ENCODE results near the gene WDR64. TPM values are rescaled to one million over a fixed set of nuclear protein-coding genes. Genes with fewer than 3 reads are reported as not detected.
A peak's percentile ranks its signal among the peaks of the same experiment; 100 is the strongest.

Gene WDR64
- polyA plus RNA-seq, 1 donor (not counting 4 experiments of a cell fraction or from before 2014, with no cell fraction given) = not detected

DNA sequence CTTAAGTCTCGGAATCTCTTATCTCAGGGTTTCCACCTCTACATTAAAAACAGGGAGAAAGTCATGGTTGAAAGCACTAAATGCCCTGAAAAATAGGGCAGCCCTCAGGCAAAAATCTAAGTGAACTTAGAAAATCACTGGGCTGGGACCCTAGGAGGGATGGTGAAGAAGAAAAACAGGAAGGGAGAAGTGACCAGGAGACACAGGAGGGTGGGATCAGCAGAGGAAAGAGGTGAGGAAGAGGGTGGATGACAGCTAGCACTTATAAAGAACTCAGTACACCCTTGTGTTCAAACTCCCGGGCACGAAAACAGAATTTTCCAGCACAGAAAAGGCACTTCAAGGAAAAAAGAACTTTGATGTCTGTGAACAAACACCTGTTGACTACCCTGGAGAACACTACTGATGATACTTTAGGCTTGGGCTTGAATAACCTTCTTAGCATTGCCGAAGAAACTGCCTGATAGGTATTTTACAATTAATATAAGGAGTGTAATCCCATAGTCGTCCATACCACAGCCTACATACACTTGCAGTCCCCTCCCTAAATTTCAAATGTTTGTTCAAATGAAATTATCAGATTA, 13.9 kb upstream of the WDR64 start:
- Histone ChIP-seq H3K27me3 (ENCODE audit: control insufficient read depth, extremely low read depth, insufficient read depth, low read length) (no peaks in the 10 kb centered on the region), H3K27ac (ENCODE audit: control insufficient read depth, insufficient read depth, low read length) (peak overlapping the region; percentile 27), H3K4me2 (ENCODE audit: control insufficient read depth, extremely low read depth, insufficient read depth, low read depth, low read length) (peak overlapping the region; percentile 86), H3K9me3 (ENCODE audit: control insufficient read depth, low read depth, low read length) (no peaks in the 10 kb centered on the region), H2AFZ (ENCODE audit: control insufficient read depth, low read length) (no peak overlapping the region), H4K20me1 (ENCODE audit: control insufficient read depth, extremely low read depth, insufficient read depth, low read length) (no peaks in the 10 kb centered on the region), H3K4me3 (ENCODE audit: control insufficient read depth in 2 of 3, extremely low read depth in 1 of 3, insufficient read depth in 2 of 3, low read depth in 1 of 3, low read length in 3 of 3) (peak overlapping the region; percentile 63 to 86 (median 68)), H3K4me1 (ENCODE audit: control insufficient read depth, extremely low read depth, insufficient read depth, low read length) (peaks cover 25% of the 10 kb centered on the region), H3K36me3 (ENCODE audit: control insufficient read depth in 2 of 2, extremely low read depth in 1 of 2, insufficient read depth in 2 of 2, low read length in 2 of 2) (peaks cover 1 to 15% of the 10 kb centered on the region in 2 experiments), H3K9ac (ENCODE audit: control insufficient read depth, extremely low read depth, insufficient read depth, low read length) (peak overlapping the region; percentile 49), H3K79me2 (ENCODE audit: control insufficient read depth, insufficient read depth, low read length) (peaks cover 59% of the 10 kb centered on the region), H3K9me1 (ENCODE audit: control insufficient read depth, extremely low read depth, insufficient read depth, low read length) (no peaks in the 10 kb centered on the region)
- dilution Hi-C loops (cut with MboI; ENCODE audit: extremely low pct_ligation_motif_present, low sequenced_read_pairs) = no loop called here
- no peak for TF ChIP-seq CTCF (optimal IDR thresholded peaks at IDR 0.05 in 1 of 3, IDR thresholded peaks at IDR 0.05 in 1 of 3, conservative IDR thresholded peaks at IDR 0.05 in 1 of 3; ENCODE audit: extremely low read depth in 1 of 3, insufficient read depth in 2 of 3, low read length in 3 of 3)
- no peak for TF ChIP-seq EZH2 (IDR thresholded peaks at IDR 0.05; ENCODE audit: low read length)
- no peak for DNase-seq (ENCODE audit: low read depth, low spot score)
- FAIRE-seq = no peak

- Histone ChIP-seq H3K79me2 (ENCODE audit: control insufficient read depth, insufficient read depth, low read length) (peaks cover 54% of the 10 kb centered on the region), H3K27me3 (ENCODE audit: control insufficient read depth, extremely low read depth, insufficient read depth, low read length) (no peaks in the 10 kb centered on the region), H3K4me1 (ENCODE audit: control insufficient read depth, extremely low read depth, insufficient read depth, low read length) (peaks cover 25% of the 10 kb centered on the region), H2AFZ (ENCODE audit: control insufficient read depth, low read length) (no peak overlapping the region), H3K4me2 (ENCODE audit: control insufficient read depth, extremely low read depth, insufficient read depth, low read depth, low read length) (peak overlapping the region; percentile 86), H3K4me3 (ENCODE audit: control insufficient read depth in 2 of 3, extremely low read depth in 1 of 3, insufficient read depth in 2 of 3, low read depth in 1 of 3, low read length in 3 of 3) (peak overlapping the region; percentile 63 to 86 (median 68)), H3K27ac (ENCODE audit: control insufficient read depth, insufficient read depth, low read length) (peak overlapping the region; percentile 60), H3K9ac (ENCODE audit: control insufficient read depth, extremely low read depth, insufficient read depth, low read length) (peak overlapping the region; percentile 92), H4K20me1 (ENCODE audit: control insufficient read depth, extremely low read depth, insufficient read depth, low read length) (no peaks in the 10 kb centered on the region), H3K36me3 (ENCODE audit: control insufficient read depth in 2 of 2, extremely low read depth in 1 of 2, insufficient read depth in 2 of 2, low read length in 2 of 2) (peaks cover 1 to 15% of the 10 kb centered on the region in 2 experiments), H3K9me3 (ENCODE audit: control insufficient read depth, low read depth, low read length) (no peaks in the 10 kb centered on the region), H3K9me1 (ENCODE audit: control insufficient read depth, extremely low read depth, insufficient read depth, low read length) (no peaks in the 10 kb centered on the region)
- peak; percentile 39 for FAIRE-seq
- no peak for DNase-seq (ENCODE audit: low read depth, low spot score)
- TF ChIP-seq CTCF (optimal IDR thresholded peaks at IDR 0.05 in 1 of 3, IDR thresholded peaks at IDR 0.05 in 1 of 3, conservative IDR thresholded peaks at IDR 0.05 in 1 of 3; ENCODE audit: extremely low read depth in 1 of 3, insufficient read depth in 2 of 3, low read length in 3 of 3) (no peak), EZH2 (IDR thresholded peaks at IDR 0.05; ENCODE audit: low read length) (no peak)
- dilution Hi-C loops (cut with MboI; ENCODE audit: extremely low pct_ligation_motif_present, low sequenced_read_pairs) = no loop called here
These were observed 13.0 kb upstream of the WDR64 start for GRCh38 chr1:241638909-241639622.
